D721Med (cell line): ENCODE measurements around the gene FANCC.

Experiments used
- DNase-seq: peaks from one replicate; pipeline ENCODE4 v3.0.0; 2011; ENCODE audit warnings: low spot score; ENCODE audit not compliant: insufficient read length
- FAIRE-seq: peaks from 2 replicates; lab custom pipeline; 2011; peaks lifted over from hg19 to GRCh38; lab: Jason Lieb, UNC
- TF ChIP-seq, protein P1 (sequence below): IDR thresholded peaks from 2 replicates; pipeline ENCODE4 v1.5.1; 2012; ENCODE audit warnings: mild to moderate bottlenecking, control low read depth; ENCODE audit not compliant: insufficient read depth; ENCODE audit errors: missing control alignments

FANCC gene

DNA sequence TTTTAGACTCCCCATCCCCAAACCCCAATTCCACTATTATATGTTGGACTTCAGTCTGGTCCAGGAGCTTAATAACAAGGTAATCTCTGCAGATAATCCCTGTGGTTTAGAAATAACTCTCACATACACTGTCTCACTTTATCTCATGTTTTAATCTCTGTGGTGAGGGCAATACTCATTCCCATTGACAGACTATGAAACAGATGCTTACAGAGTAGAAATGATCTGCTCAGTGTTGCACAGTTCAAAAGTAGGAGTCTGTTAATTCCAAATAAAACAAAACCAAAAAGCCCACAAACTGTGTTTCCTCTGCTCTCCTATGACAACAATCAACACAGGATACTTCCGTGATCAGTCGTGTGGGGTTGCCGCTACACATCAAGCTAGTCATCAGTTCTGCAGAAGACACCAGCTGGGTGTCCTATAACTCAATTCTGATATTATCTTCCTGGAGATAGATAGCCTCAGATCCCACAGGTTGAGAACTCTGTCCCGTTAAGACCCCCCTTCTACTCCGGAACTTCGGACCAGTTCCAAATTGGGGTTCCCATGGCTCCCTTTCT is 26.3 kb upstream of the FANCC start:
- DNase-seq = no peak
- TF ChIP-seq, protein P1, sequence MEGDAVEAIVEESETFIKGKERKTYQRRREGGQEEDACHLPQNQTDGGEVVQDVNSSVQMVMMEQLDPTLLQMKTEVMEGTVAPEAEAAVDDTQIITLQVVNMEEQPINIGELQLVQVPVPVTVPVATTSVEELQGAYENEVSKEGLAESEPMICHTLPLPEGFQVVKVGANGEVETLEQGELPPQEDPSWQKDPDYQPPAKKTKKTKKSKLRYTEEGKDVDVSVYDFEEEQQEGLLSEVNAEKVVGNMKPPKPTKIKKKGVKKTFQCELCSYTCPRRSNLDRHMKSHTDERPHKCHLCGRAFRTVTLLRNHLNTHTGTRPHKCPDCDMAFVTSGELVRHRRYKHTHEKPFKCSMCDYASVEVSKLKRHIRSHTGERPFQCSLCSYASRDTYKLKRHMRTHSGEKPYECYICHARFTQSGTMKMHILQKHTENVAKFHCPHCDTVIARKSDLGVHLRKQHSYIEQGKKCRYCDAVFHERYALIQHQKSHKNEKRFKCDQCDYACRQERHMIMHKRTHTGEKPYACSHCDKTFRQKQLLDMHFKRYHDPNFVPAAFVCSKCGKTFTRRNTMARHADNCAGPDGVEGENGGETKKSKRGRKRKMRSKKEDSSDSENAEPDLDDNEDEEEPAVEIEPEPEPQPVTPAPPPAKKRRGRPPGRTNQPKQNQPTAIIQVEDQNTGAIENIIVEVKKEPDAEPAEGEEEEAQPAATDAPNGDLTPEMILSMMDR = no peak
- no peak for FAIRE-seq

DNA sequence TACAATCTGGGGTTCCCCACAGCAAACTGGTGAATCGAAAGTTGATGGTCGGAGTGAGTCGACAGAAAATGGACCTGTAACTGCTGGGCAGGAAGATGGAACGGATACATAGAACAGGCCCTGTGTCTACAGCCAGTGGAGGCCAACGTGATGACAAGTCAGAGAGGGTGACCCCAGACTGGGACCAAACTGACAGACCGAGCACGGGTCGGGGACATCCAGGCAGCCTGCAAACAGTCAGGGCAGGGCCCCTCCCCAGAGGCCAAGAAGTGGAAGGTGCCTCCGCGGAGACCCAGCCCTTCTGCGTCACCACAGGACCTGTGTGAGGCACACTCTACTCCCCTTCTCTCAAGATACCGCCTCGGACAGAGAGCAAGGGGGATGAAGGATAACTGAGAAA is 25.1 kb upstream of the FANCC start:
- no peak for DNase-seq
- TF ChIP-seq, protein P1 = no peak
- no peak for FAIRE-seq

DNA sequence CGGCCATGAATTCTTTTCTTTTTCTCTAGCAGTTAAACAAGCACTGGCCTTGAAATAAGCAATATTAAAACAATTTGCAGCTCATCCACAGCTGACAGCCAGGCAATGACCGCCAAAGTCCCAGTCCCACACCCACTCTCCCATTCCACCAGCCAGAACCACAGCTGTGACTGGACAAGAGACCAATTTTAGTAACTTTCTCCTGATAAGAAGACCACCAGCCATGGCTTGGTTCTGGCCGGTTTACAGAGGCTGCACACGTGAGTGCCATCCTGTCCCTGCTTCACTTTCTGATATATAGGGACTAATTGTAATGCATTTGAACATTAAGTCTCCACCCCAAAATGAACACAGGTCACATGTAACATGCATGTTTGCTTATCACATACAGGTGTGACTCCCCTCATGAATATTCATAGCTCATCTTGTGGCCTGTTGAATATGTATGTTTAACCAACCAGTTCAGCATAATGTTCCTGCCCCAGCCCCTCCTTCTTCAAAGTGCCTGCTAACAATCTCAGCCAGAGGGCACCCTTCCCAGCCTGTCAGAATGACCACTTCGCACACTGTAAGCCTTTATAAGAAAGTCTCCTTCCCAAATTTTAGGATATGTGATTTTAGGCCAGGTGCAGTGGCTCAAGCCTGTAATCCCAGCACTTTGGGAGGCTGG is 23.9 kb upstream of the FANCC start:
- TF ChIP-seq, protein P1 = no peak
- FAIRE-seq (no peak), DNase-seq (no peak)

DNA sequence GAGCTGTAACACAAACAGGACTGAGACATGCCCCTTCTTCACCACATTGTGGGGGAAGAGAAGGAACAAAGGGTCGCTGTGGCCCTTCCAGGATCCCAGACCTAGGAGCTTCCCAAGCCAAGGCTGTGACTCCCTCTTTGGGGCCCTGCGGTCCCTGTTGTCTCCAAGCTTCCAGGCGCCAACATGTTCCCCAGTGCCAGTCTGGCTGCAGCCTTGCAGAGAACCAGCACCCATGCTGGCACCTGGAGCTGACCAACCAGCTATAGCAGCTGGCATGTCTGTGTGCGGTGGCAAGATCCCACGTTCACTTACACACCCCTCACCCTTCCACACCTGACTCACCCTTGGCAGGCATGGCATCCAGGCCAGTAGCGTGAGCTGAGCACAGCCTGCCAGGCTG is 20.7 kb upstream of the FANCC start:
- TF ChIP-seq, protein P1 = no peak
- DNase-seq = no peak
- FAIRE-seq = no peak

DNA sequence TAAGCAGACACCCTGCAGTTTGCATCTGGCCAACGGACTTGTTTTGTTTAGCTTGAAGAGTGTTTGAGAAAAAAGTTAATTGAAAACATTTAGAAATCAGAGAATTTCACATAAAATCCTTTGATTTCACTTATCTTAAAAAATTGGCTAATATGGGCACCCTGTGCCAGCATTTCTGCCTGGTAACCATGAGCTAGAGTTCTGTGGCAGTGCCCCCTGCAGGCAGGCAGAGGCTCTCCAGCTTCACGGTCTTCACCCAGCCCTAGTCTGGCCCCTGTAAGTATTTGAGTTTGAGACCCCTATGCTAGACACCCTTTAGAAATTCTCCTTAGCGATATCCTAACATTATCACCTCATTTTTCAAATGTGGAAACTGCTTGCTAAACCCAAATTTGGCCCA is 18.8 kb upstream of the FANCC start:
- FAIRE-seq (no peak), DNase-seq (no peak)
- TF ChIP-seq, protein P1 = no peak

DNA sequence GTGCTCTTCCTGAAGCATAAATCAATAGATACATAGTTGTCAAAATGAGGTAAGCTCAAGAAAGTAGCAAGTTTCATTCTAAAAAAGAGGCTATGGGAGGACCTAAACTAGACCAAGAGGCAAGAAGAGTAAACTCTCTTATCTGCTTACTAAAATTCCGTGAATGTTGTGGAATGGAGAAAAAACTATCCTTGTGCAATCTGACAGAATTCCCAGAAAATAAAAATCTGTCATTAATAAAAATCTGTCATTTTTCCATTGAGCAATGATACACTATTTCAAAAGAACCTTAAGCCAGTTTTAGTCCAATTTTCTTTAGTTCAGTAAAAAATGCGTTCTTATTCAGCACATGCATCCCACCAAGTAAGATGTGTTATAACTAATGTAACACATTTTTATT is 15.9 kb upstream of the FANCC start:
- FAIRE-seq (no peak), DNase-seq (no peak)
- TF ChIP-seq, protein P1 = no peak

DNA sequence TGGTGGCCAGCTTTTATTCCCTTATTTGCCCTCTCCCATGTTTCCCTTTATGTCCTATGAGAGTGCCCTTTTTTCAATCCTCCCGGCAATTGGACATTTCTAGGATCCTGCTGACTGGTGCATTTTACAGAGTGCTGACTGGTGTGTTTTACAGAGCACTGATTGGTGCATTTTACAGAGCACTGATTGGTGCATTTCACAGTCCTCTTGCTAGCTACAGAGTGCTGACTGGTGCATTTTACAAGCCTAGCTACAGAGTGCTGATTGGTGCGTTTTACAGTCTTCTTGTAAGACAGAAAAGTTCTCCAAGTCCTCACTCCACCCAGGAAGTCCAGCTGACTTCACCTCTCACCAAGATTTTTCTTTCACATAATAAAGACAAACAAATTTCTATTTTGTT is 15.4 kb upstream of the FANCC start:
- no peak for FAIRE-seq
- TF ChIP-seq, protein P1 = no peak
- DNase-seq = no peak
